Measurements from ENCODE around the gene STRN4.
A peak's percentile ranks its signal among the peaks of the same experiment; 100 is the strongest.

STRN4 gene

GRCh38 chr19:46745030-46745429, 1.2 kb downstream of the STRN4 start:
- H3K4me1 ChIP-seq (ENCODE audit: control insufficient read depth in 5 of 5, insufficient read depth in 5 of 5, low read length in 5 of 5): peaks cover 7 to 53% (median 42%) of the 10 kb centered on the region in 5 donors
- peaks cover 0 to 6% (median 4%) of the 10 kb centered on the region in 5 donors for H3K36me3 ChIP-seq (ENCODE audit: control insufficient read depth in 5 of 5, insufficient read depth in 5 of 5, low read length in 5 of 5)
- no peaks in the 10 kb centered on the region for H3K27me3 ChIP-seq (ENCODE audit: control insufficient read depth in 5 of 5, insufficient read depth in 4 of 5, low read length in 5 of 5)
- H3K9ac ChIP-seq (ENCODE audit: low read length in 5 of 5): peak overlapping the region; percentile 84 to 97 (median 93)
- peak overlapping the region; percentile 82 to 95 (median 89) for H3K4me3 ChIP-seq (ENCODE audit: low read depth in 1 of 5, low read length in 5 of 5)
- H3K27ac ChIP-seq (ENCODE audit: low read depth, low read length): peak overlapping the region; percentile 46
- no peaks in the 10 kb centered on the region for H3K9me3 ChIP-seq (ENCODE audit: control insufficient read depth in 5 of 5, low read length in 5 of 5)

- no peaks in the 10 kb centered on the region for H3K27me3 ChIP-seq (ENCODE audit: control insufficient read depth in 5 of 5, insufficient read depth in 4 of 5, low read length in 5 of 5)
- H3K36me3 ChIP-seq (ENCODE audit: control insufficient read depth in 5 of 5, insufficient read depth in 5 of 5, low read length in 5 of 5): peaks cover 0 to 10% (median 4%) of the 10 kb centered on the region in 5 donors
- H3K4me3 ChIP-seq (ENCODE audit: low read depth in 1 of 5, low read length in 5 of 5): peak overlapping the region in 4 of 5 donors; percentile 36 to 95 (median 88)
- peaks cover 9 to 58% (median 49%) of the 10 kb centered on the region in 5 donors for H3K4me1 ChIP-seq (ENCODE audit: control insufficient read depth in 5 of 5, insufficient read depth in 5 of 5, low read length in 5 of 5)
- no peaks in the 10 kb centered on the region for H3K9me3 ChIP-seq (ENCODE audit: control insufficient read depth in 5 of 5, low read length in 5 of 5)
- no peak overlapping the region for H3K27ac ChIP-seq (ENCODE audit: low read depth, low read length)
- H3K9ac ChIP-seq (ENCODE audit: low read length in 5 of 5): peak overlapping the region in 1 of 5 donors; percentile 96
These were observed 2.1 kb downstream of the STRN4 start for GRCh38 chr19:46744005-46744691.

GRCh38 chr19:46742926-46743480, 3.2 kb downstream of the STRN4 start:
- Histone ChIP-seq H3K27me3 (ENCODE audit: control insufficient read depth in 5 of 5, insufficient read depth in 4 of 5, low read length in 5 of 5) (no peaks in the 10 kb centered on the region), H3K36me3 (ENCODE audit: control insufficient read depth in 5 of 5, insufficient read depth in 5 of 5, low read length in 5 of 5) (peaks cover 0 to 17% (median 10%) of the 10 kb centered on the region in 5 donors), H3K4me3 (ENCODE audit: low read depth in 1 of 5, low read length in 5 of 5) (no peak overlapping the region), H3K27ac (ENCODE audit: low read depth, low read length) (no peak overlapping the region), H3K9ac (ENCODE audit: low read length in 5 of 5) (peak overlapping the region in 1 of 5 donors; percentile 47), H3K4me1 (ENCODE audit: control insufficient read depth in 5 of 5, insufficient read depth in 5 of 5, low read length in 5 of 5) (peaks cover 9 to 64% (median 55%) of the 10 kb centered on the region in 5 donors), H3K9me3 (ENCODE audit: control insufficient read depth in 5 of 5, low read length in 5 of 5) (no peaks in the 10 kb centered on the region)

- H3K36me3 ChIP-seq (ENCODE audit: control insufficient read depth in 5 of 5, insufficient read depth in 5 of 5, low read length in 5 of 5): peaks cover 0 to 27% (median 26%) of the 10 kb centered on the region in 5 donors
- no peaks in the 10 kb centered on the region for H3K27me3 ChIP-seq (ENCODE audit: control insufficient read depth in 5 of 5, insufficient read depth in 4 of 5, low read length in 5 of 5)
- H3K4me1 ChIP-seq (ENCODE audit: control insufficient read depth in 5 of 5, insufficient read depth in 5 of 5, low read length in 5 of 5): peaks cover 14 to 70% (median 63%) of the 10 kb centered on the region in 5 donors
- no peak overlapping the region for H3K9ac ChIP-seq (ENCODE audit: low read length in 5 of 5)
- no peak overlapping the region for H3K4me3 ChIP-seq (ENCODE audit: low read depth in 1 of 5, low read length in 5 of 5)
- H3K27ac ChIP-seq (ENCODE audit: low read depth, low read length): no peak overlapping the region
- H3K9me3 ChIP-seq (ENCODE audit: control insufficient read depth in 5 of 5, low read length in 5 of 5): no peaks in the 10 kb centered on the region
These were observed 4.8 kb downstream of the STRN4 start for GRCh38 chr19:46741447-46741846.

GRCh38 chr19:46739290-46739771, 6.9 kb downstream of the STRN4 start:
- Histone ChIP-seq H3K9ac (ENCODE audit: low read length in 5 of 5) (peak overlapping the region in 3 of 5 donors; percentile 2 to 35 (median 26)), H3K27ac (ENCODE audit: low read depth, low read length) (peak overlapping the region; percentile 23), H3K27me3 (ENCODE audit: control insufficient read depth in 5 of 5, insufficient read depth in 4 of 5, low read length in 5 of 5) (no peaks in the 10 kb centered on the region), H3K36me3 (ENCODE audit: control insufficient read depth in 5 of 5, insufficient read depth in 5 of 5, low read length in 5 of 5) (peaks cover 0 to 28% (median 26%) of the 10 kb centered on the region in 5 donors), H3K4me1 (ENCODE audit: control insufficient read depth in 5 of 5, insufficient read depth in 5 of 5, low read length in 5 of 5) (peaks cover 7 to 58% (median 52%) of the 10 kb centered on the region in 5 donors), H3K4me3 (ENCODE audit: low read depth in 1 of 5, low read length in 5 of 5) (no peak overlapping the region), H3K9me3 (ENCODE audit: control insufficient read depth in 5 of 5, low read length in 5 of 5) (no peaks in the 10 kb centered on the region)

- Histone ChIP-seq H3K9ac (ENCODE audit: low read length in 5 of 5) (no peak overlapping the region), H3K9me3 (ENCODE audit: control insufficient read depth in 5 of 5, low read length in 5 of 5) (no peaks in the 10 kb centered on the region), H3K27ac (ENCODE audit: low read depth, low read length) (no peak overlapping the region), H3K36me3 (ENCODE audit: control insufficient read depth in 5 of 5, insufficient read depth in 5 of 5, low read length in 5 of 5) (peaks cover 0 to 43% (median 40%) of the 10 kb centered on the region in 5 donors), H3K4me1 (ENCODE audit: control insufficient read depth in 5 of 5, insufficient read depth in 5 of 5, low read length in 5 of 5) (peaks cover 7 to 55% (median 46%) of the 10 kb centered on the region in 5 donors), H3K27me3 (ENCODE audit: control insufficient read depth in 5 of 5, insufficient read depth in 4 of 5, low read length in 5 of 5) (no peaks in the 10 kb centered on the region), H3K4me3 (ENCODE audit: low read depth in 1 of 5, low read length in 5 of 5) (no peak overlapping the region)
These were observed 8.5 kb downstream of the STRN4 start for GRCh38 chr19:46737761-46738171.

GRCh38 chr19:46737298-46737654, 9.0 kb downstream of the STRN4 start:
- Histone ChIP-seq H3K9me3 (ENCODE audit: control insufficient read depth in 5 of 5, low read length in 5 of 5) (no peaks in the 10 kb centered on the region), H3K9ac (ENCODE audit: low read length in 5 of 5) (no peak overlapping the region), H3K36me3 (ENCODE audit: control insufficient read depth in 5 of 5, insufficient read depth in 5 of 5, low read length in 5 of 5) (peaks cover 0 to 48% (median 45%) of the 10 kb centered on the region in 5 donors), H3K27me3 (ENCODE audit: control insufficient read depth in 5 of 5, insufficient read depth in 4 of 5, low read length in 5 of 5) (no peaks in the 10 kb centered on the region), H3K4me3 (ENCODE audit: low read depth in 1 of 5, low read length in 5 of 5) (no peak overlapping the region), H3K27ac (ENCODE audit: low read depth, low read length) (peak overlapping the region; percentile 50), H3K4me1 (ENCODE audit: control insufficient read depth in 5 of 5, insufficient read depth in 5 of 5, low read length in 5 of 5) (peaks cover 7 to 57% (median 51%) of the 10 kb centered on the region in 5 donors)

GRCh38 chr19:46736531-46737297, 9.5 kb downstream of the STRN4 start:
- H3K4me1 ChIP-seq (ENCODE audit: control insufficient read depth in 5 of 5, insufficient read depth in 5 of 5, low read length in 5 of 5): peaks cover 7 to 58% (median 53%) of the 10 kb centered on the region in 5 donors
- no peaks in the 10 kb centered on the region for H3K9me3 ChIP-seq (ENCODE audit: control insufficient read depth in 5 of 5, low read length in 5 of 5)
- peaks cover 0 to 53% (median 47%) of the 10 kb centered on the region in 5 donors for H3K36me3 ChIP-seq (ENCODE audit: control insufficient read depth in 5 of 5, insufficient read depth in 5 of 5, low read length in 5 of 5)
- no peaks in the 10 kb centered on the region for H3K27me3 ChIP-seq (ENCODE audit: control insufficient read depth in 5 of 5, insufficient read depth in 4 of 5, low read length in 5 of 5)
- no peak overlapping the region for H3K9ac ChIP-seq (ENCODE audit: low read length in 5 of 5)
- peak overlapping the region; percentile 50 for H3K27ac ChIP-seq (ENCODE audit: low read depth, low read length)
- H3K4me3 ChIP-seq (ENCODE audit: low read depth in 1 of 5, low read length in 5 of 5): no peak overlapping the region

- no peaks in the 10 kb centered on the region for H3K27me3 ChIP-seq (ENCODE audit: control insufficient read depth in 5 of 5, insufficient read depth in 4 of 5, low read length in 5 of 5)
- no peaks in the 10 kb centered on the region for H3K9me3 ChIP-seq (ENCODE audit: control insufficient read depth in 5 of 5, low read length in 5 of 5)
- no peak overlapping the region for H3K27ac ChIP-seq (ENCODE audit: low read depth, low read length)
- no peak overlapping the region for H3K4me3 ChIP-seq (ENCODE audit: low read depth in 1 of 5, low read length in 5 of 5)
- H3K4me1 ChIP-seq (ENCODE audit: control insufficient read depth in 5 of 5, insufficient read depth in 5 of 5, low read length in 5 of 5): peaks cover 6 to 59% (median 44%) of the 10 kb centered on the region in 5 donors
- H3K9ac ChIP-seq (ENCODE audit: low read length in 5 of 5): no peak overlapping the region
- H3K36me3 ChIP-seq (ENCODE audit: control insufficient read depth in 5 of 5, insufficient read depth in 5 of 5, low read length in 5 of 5): peaks cover 0 to 77% (median 69%) of the 10 kb centered on the region in 5 donors
These were observed 12.5 kb downstream of the STRN4 start for GRCh38 chr19:46733690-46734292.
